GM10266 (cell line): ENCODE results near the gene UGT1A10.
"Not testable (repeated sequence)": the region's sequence is repeated elsewhere in the genome, so short reads cannot be mapped to it uniquely, and the experiment has no call there.

Experiments
- DNase-seq: peaks from one replicate; pipeline ENCODE4 v3.0.0; 2012; ENCODE audit errors: extremely low spot score
- CTCF ChIP-seq: IDR thresholded peaks from 2 replicates; pipeline ENCODE4 v1.5.1; 2012; ENCODE audit warnings: mild to moderate bottlenecking, low read depth; ENCODE audit not compliant: control insufficient read depth, insufficient read depth; ENCODE audit errors: missing control alignments

The UGT1A10 gene

GRCh38 chr2:233746475-233747282, 110.4 kb downstream of the UGT1A10 start:
- DNase-seq: no peak
- no peak for TF ChIP-seq CTCF

GRCh38 chr2:233747283-233747544, 111.0 kb downstream of the UGT1A10 start:
- TF ChIP-seq CTCF: no peak
- DNase-seq: no peak

- DNase-seq: not testable (repeated sequence)
These were observed 114.4 kb downstream of the UGT1A10 start for GRCh38 chr2:233750689-233751088.

GRCh38 chr2:233751212-233752009, 115.2 kb downstream of the UGT1A10 start:
- DNase-seq: not testable (repeated sequence)

DNA sequence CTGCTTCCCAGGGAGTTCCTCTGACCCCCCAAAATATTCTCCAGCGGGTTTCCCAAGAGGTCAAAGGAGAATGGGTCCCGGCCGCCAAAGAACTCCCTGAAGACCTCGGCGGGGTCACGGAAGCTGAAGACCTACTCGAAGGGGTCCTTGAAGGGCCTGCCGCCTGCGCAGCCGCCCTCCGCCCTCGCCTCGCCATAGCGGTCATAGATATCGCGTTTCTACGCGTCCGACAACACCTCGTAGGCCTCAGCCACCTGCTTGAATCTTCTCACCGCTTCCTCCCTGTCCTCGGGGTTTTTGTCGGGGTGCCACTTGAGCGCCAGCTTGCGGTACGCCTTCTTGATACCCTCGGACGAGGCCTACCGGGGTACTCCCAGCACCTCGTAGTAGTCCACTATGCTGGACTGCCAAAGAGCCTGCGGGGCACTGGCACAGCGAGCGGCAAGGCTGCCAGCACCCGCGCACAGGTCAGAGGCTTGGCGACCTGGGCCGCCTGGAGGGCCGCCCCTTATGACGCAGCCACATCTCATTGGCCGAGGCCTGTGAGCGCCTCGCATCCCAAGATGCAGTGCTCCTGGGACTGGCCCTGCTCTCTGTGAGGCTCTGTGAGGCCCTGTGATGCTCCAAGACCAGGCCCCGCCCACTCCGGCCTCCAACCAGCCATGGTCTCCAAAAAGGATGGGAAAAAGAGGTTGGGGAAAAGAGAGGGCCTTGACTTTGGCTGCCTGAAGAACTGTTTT, 118.8 kb downstream of the UGT1A10 start:
- TF ChIP-seq CTCF: no peak
- no peak for DNase-seq

DNA sequence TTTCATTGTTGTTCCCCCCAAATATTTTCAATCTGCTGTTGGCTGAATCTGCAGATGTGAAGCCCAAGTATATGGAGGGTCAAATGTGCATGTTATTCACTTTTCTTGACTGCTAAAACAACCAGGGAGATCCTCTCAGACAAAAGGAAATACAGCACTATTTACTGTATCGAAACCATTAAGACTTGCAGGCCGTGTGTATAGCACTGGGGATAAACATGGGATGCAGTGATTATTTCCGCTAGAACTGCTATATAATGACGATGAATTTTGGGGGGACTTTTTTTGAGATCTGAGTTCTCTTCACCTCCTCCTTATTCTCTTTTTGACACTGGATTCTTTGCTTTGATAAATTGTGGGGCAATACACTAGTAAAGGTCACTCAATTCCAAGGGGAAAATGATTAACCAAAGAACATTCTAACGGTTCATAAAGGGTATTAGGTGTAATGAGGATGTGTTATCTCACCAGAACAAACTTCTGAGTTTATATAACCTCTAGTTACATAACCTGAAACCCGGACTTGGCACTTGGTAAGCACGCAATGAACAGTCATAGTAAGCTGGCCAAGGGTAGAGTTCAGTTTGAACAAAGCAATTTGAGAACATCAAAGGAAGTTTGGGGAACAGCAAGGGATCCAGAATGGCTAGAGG, 120.3 kb downstream of the UGT1A10 start:
- TF ChIP-seq CTCF: no peak
- no peak for DNase-seq

GRCh38 chr2:233758141-233758540, 121.9 kb downstream of the UGT1A10 start:
- no peak for DNase-seq
- no peak for TF ChIP-seq CTCF
